NCI-H526 (cell line): ENCODE results near the gene ZNF556.
A peak's percentile ranks its signal among the peaks of the same experiment; 100 is the strongest.

Experiments
- DNase-seq, 2 experiments: peaks; one replicate each; lab custom pipeline; 2025; lab: John Stamatoyannopoulos, UW

Gene ZNF556

DNA sequence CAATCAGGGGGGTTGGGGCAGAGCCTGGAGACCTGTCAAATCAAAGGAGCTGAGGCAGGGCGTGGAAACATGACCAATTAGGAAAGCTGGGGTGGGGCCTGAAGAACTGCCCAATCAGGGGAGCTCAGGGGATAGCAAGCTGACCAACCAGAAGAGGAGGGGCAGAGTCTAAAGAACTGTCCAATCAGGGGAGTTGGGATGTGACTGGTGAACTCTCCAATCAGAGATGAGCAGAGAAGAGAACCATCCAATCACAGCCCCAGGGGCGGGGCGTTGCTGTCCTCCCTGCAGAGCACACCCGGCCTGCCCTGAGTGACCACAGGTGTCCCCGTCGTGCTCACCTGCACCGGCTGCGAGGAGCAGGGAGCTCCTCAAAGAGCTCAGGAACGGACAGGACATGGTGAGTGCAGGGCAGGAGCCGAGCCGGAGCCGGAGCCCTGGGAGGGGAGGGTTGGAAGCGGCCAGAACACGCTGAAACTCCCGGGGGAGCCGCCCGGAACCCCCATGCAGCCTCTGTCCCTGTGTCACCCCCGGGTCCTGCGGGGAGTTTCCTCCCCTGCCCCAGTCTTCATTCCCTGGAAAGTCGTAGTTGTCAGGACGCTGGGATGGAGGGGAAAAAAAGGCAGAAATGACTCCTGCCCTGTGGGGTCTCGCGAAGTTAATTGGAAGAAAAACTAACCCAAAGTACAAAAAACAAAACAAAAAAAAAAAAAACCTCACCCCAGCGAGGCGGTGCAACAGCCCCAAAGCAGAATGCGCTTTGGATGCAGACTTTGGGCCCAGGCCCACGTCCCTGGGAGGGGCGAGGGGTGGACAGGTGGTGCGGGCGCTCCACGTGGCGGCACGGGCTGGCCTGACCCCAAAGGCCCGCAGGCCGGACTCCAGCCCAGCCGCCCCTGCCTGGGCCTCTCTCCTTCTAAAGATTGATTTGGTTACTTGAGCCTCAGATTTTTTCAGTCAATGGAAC is at the start of gene ZNF556:
ZNF556 (plus strand) TSS at position 311 of the 967 bp plus-strand sequence; CDS start at position 398, 87 bp downstream.
- peak; percentile 78 to 79 for DNase-seq

DNA sequence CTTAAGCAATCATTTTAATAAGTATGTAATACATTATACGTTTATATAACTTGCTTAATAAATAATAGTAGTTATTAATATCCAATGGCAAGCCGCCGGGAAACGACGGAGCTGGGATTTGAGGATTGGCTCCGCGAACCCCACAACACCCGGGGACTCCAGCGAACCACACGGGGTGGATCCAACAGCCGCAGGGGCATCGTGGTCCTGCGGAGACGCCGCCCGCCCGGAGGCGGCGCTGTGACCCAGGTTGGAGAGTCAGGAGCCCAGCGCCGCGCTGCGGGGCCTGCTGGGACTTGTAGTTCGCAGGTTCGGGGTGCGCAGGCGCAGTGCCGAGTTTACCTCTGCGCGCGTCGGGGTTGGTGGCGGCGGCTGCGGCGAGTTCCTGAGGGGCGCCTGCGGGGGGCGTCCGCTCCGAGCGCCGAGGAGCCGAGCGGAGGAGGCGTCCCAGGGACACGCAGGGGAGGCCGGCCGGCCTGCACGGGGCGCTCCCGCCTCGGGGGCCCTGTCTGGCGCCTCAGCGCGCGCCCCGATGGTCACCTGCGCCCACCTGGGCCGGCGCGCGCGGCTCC is 47.5 kb upstream of the ZNF556 start, which contains the start of gene ZNF554:
ZNF554 (plus strand) TSS at position 329 of the 572 bp plus-strand sequence; CDS start at position 533, 204 bp downstream.
- peak; percentile 71 to 94 for DNase-seq

DNA sequence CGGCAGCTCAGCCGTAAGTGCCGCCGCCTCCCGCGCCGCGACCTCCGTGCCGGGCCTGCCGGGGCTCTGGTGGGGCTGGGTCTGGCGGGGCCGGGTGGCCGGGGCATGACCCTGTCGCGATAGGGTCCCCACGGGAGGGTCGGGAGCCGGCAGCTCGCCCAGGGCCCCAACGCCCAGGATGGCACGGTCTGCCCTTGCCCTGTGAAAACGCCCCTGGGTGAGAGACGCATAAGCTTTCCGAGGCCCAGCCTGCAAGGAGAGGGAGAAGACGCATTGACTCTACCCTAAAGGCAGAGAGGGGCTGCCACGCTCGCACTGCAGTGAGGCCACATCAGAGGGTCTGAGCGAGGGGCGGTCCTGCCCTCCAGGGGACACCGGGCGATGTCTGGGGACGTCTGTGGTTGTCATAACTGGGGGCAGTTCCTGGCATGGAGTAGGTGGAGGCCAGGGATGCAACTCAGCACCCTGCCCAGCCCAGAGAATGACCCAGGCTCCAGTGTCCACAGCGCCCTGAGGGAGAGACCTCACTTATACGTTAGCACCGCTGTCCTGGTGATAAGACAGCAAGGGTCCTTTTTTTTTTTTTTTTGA is 46.9 kb upstream of the ZNF556 start:
- DNase-seq = peak in 1 of 2 experiments; percentile 39

DNA sequence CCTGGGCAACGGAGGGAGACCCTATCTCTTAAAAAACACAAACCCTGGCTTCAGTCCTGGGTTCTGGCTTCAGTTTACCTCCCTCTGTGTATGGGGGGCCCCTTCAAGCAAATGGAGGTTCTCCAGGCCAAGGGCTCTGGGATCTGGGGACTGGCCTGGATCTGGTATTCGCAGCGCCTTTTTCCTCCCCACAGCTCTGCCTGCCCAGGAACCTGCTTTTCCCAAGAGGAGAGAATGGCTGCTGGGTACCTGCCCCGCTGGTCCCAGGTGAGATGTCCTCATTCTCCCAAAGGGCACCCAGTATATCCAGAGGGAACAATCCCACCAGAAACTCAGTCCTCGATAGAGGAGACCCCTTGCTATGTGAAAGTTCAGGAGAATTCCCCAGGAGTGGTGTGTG is 44.3 kb upstream of the ZNF556 start:
- no peak for DNase-seq

DNA sequence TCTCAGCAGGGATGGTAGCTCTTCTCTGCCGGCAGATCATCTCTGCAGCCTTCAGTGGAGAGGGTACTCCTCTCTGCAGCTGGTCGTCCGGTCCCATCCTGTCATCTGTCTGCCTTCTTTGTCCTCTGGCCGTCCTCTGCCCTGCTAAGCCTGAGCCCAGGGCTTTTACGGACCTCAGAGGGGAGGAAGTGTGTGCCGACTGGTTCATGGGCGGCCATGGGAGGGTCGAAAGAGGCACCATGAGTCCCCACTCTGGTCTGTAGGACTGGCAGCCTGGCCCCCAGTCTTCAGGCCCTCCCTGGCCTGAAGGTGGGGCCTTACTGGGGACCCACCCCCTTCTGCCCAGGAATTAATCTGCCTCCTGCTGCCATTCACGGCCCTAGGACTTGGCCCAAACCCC is 43.5 kb upstream of the ZNF556 start:
- no peak for DNase-seq

DNA sequence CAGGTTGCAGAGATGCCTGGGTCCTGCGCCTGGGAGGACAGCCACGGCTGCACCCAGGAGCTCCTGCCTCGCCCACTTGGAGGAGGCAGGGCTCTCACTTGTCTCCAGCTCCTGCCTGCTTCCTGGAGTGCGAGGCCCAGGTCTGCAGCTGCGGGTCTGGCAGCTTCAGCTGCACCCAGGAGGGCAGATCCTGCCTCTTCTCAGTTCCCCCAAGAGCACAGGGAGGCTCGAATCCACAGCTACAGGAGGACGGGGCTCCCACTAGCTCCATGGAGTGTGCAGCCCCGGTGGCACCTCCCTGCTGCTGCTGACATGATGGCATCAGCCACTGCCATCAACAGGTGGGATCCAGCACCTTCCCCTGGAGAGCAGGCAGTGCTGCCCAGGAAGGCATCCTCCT is 43.0 kb upstream of the ZNF556 start:
- DNase-seq = no peak

DNA sequence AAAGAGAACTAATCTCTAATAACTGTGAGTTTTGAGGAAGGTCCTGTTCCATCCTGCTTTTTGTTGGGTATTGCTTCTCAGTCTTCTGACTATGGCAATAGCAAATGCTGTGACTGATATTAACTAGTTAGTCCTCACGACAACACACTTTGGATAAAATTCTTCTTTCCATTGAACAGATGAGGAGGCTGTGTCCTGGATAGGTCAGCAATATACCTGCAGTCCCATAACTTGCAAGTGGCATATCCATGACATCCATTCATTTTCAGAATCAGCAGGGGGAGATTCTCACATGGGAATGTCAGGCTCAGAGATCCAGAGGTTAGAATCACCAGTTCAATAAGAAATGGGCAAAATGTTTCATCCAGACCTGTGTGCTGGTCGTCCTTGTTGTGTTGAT is 40.1 kb upstream of the ZNF556 start:
- DNase-seq = no peak

DNA sequence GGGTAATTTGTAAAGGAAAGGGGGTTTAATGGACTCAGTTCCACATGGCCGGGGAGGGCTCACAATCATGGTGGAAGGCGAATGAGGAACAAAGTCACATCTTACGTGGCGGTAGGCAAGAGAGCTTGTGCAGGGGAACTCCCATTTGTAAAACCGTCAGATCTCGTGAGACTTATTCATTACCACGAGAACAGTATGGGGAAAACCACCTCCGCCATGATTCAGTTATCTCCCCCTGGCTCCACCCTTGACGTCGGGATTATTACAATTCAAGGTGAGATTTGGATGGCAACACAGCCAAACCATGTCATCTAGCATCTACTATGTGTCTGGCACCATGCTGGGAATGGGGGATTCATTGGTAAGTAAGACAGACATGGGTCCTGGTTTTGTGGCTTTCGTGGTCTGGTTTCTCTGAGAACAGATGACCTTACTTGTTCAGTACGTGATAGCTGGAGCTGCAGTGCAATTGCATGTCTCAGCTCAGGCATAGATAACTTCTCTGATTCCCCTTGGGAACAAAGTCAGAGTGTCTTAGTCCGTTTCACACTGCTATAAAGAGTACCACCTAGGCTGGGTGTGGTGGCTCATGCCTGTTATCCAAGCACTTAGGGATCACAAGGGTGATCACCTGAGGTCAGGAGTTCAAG is 39.2 kb upstream of the ZNF556 start:
- no peak for DNase-seq

DNA sequence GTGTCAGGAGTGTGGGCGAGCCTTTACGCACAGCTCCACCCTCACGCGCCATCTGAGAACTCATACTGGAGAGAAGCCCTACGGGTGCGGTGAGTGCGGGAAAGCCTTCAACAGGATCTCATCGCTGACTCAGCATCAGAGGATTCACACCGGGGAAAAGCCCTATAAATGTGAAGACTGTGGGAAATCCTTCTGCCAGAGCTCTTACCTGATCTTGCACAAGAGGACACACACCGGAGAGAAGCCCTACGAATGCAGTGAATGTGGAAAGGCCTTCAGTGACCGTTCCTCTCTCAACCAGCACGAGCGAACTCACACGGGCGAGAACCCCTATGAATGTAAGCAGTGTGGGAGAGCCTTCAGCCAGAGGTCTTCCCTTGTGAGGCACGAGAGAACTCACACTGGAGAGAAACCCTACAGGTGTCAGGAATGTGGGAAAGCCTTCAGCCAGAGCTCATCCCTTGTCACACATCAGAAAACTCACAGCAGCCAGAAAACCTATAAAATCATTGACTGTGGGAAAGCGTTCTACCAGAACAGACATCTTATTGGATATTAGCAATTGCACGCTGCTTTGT is 32.8 kb upstream of the ZNF556 start:
- no peak for DNase-seq

DNA sequence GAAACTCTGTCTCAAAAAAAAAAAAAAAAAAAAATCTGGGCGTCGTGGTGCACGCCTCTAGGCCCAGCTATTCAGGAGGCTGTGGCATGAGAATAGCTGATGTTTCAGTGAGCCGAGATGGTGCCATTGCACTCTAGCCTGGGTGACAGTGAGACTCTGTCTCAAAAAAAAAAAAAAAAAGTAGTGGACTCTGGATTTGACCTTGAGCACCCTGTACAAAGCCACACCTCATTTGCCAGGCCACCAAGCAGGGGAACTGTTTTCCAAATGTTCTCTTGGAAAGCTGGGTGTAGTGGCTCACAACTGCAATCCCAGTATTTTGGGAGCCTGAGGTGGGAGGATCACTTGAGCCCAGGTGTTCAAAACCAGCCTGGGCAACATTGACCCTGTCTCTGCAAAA is 29.7 kb upstream of the ZNF556 start:
- no peak for DNase-seq

DNA sequence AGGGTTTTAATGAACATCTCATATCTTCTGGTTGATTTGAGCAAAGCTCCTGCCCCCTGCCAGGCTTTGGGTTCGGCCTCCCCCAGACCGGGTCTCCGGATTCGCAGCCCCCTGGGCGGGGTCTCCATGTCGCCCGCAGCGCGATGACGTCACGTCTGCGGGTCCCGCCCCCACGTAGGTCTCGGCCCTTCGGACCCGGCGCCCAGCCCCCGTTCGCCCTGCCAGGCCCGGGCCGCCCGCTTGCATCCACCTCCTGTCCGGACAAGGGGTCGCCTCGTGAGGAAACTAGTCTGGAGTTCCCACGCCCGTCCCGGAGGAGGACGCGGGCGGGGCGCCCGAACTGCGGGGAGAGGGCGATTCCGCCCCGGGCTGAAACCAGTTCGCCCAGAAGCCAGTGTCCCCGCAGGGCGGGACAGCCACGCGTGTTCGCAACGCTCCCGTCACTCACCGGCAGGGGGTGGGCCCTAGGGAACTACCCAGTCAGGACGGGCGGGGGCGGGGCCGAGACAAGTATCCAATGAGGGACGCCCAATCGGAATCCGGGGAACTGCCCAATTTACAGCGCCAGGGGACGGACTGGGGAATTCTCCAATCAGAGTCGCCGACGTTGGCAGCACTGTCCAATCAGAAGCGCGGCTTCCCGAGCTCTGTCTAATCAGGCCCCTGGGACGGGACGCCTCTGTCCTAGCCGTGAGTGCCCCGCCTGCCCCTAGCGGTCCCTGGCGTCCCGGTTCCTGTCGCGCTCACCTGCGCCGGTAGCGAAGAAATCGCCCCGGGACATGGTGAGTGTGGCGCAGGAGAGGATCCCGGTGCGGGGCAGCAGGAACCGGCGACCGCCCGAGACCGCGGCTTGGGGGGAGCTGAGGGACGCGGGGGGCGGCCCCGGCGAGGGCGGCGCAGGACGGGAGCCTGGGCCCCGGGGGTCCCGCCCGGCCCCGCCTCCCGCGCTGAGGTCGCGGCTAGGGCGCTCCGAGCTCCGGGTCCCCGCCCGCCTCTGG is 26.0 kb upstream of the ZNF556 start, which contains the start of gene ZNF555:
ZNF555 (plus strand) TSS at position 682 of the 998 bp plus-strand sequence; CDS start at position 780, 98 bp downstream.
- peak; percentile 96 to 98 for DNase-seq

DNA sequence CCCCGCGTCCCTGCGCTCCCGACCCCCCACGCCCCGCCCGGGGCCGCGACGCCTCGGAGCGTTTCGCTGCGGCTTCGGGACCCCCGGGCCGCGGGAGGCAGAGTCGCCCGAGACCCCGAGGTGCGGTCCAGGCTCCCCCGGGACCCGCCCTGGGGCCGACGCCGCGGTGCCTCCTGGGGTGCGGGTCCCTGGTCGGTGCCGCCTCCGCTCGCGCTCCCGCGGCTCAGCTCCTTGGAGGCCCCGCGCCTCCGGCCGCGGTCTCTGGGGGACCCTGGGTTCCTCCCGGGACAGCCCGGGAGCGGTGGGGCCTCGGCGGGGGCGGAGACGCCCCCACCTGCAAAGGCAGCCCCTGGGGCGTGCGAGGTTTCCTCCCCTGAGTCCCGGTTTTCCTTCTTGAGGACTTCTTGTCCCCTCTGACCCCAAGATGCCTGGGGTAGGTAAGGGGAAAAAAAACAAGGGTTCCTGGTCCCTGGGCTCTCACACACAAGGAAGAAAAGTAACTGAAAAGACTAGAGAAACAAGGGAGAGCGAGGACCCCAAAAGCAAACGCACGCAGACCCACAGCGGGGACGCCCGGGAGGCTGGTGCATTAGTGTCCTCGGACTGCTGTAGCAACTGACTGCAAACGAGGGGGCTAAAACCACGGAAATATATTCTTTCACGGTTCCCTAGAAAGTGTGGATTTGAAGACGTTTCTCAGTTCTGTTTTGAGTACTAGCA is 25.1 kb upstream of the ZNF556 start:
- DNase-seq = peak in 1 of 2 experiments; percentile 2

DNA sequence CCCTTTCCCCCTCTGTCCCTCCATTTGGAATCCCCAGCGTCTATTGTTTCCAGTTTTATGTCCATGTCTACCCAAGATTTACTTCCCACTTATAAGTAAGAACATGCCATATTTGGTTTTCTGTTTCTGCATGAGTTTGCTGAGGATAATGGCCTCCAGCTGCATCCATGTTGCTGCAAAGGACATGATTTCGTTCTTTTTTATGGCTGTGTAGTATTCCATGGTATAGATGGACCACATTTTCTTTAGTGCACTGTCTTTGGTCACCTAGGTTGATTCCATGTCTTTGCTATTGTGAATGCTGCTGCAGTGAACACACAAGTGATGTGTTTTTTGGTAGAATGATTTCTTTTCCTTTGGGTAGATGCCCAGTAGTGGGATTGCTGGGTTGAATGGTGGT is 22.0 kb upstream of the ZNF556 start:
- DNase-seq = no peak

DNA sequence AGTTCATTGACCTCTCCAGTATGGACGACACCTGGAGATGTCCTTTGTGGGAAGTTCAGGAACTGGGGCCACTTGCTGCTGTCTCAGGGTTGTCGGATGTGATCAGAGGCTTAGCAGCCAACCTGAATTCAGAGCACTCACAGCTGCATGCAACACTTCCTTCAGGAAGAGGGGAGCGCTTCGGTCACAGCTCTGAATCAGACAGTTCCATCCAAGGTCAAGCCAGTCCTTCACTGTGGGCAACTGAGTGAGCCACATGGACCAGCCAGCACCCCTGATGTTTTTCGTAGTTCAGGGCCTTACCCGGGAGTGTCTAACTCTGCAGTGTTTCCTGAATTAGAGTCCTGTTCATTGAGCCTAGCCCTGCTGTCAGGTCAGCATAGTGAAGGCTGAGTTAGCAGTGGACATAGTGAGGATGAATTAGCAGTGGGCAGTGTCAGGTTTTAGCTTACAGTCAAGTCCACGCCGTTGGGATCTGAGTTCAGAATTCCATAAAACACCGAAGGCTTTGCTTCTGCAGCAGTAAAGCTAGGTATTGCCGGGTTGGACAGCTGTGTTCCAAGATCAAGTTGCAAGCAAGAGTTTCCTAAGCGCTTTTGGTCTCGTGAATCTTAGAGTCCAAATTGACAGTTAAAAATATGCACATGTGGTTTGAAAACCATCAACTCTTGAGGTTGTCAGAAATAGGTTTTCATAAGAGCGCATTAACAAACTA is 20.8 kb upstream of the ZNF556 start:
- DNase-seq = no peak

DNA sequence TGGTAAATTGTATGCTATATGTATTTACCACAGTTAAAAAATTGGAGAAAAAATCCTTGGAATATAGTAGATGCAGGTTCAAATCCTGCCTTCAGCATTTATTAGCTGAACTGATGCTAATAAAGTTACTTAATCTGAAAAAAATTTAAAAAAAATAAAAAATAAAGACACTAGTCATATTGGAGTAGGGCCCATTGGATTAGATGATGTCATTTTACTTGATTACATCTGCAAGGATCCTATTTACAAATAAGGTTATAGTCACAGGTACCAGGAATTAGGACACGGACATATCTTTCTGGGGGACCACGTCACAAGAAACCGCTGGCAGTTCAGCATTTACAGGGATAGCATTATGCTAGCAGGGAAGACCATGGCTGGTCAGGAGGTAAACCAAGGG is 19.6 kb upstream of the ZNF556 start:
- no peak for DNase-seq

DNA sequence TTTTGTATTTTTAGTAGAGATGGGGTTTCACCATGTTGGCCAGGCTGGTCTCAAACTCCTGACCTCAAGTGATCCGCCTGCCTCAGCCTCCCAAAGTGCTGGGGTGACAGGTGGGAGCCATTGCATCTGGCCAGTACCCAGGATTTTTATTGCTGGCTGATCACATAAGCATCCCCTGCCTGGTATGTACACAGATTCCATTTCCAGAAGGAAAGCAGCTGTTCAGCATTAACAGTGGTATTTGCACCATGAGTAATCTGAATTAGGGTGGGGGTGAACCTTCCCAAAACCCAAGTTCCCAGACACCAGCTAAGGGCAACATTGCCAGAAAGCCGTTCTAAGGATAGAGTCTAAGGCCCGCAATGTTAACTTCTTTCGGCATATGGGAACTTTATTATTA is 18.5 kb upstream of the ZNF556 start:
- no peak for DNase-seq

DNA sequence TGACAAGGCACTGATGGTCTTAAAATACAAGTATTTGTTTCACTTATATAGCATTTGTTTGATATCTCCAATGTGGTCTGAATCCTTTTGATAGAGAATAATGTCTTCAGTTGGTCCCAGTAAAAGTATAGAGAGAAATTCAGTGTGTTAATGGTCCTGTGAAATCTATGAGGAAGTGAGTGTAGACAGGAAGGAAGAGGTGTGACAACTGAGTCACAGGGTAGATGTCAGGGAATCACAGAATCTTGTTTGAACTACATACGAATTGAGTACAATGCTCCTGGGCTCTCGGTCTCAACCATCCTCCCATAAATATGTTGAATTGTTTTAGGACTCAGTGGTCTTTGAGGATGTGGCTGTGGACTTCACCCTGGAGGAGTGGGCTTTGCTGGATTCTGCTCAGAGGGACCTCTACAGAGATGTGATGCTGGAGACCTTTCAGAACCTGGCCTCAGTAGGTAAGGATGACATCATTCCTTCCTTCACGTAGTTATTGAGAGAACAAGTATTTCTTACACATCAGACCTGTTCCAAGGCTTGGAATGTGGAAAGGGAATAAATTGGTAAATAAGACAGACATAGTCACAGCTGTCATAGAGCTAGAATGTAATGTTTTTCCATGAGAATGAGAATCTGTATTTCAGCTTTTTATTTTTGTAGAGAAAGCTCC is 16.7 kb upstream of the ZNF556 start:
- DNase-seq = no peak

DNA sequence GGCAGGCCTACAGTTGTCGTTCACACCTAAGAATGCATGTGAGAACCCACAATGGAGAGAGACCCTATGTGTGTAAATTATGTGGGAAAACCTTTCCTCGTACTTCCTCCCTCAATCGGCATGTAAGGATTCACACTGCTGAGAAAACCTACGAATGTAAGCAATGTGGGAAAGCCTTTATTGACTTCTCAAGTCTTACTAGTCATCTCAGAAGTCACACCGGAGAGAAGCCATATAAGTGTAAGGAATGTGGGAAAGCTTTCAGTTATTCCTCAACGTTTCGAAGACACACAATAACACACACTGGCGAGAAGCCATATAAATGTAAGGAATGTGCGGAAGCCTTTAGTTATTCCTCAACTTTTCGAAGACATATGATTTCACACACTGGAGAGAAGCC is 14.5 kb upstream of the ZNF556 start:
- DNase-seq = no peak
